ENCODE data around the gene TPX2. TPM values are rescaled to one million over a fixed set of nuclear protein-coding genes. Genes with fewer than 3 reads are reported as not detected.

The TPX2 gene
- total and polyA plus RNA-seq, 2 donors (not counting 3 experiments of a cell fraction or from before 2014, with no cell fraction given), result 24.8 to 114 TPM

GRCh38 chr20:31830406-31830981 lies 91.4 kb downstream of the TPX2 start:
- Histone ChIP-seq H3K36me3 (ENCODE audit: control insufficient read depth in 2 of 2, extremely low read depth in 1 of 2, insufficient read depth in 2 of 2, low read length in 2 of 2) (no peaks in the 10 kb centered on the region), H3K9me1 (replicated peaks; ENCODE audit: control insufficient read depth, extremely low read depth, insufficient read depth, low read length) (no peaks in the 10 kb centered on the region), H3K4me2 (ENCODE audit: insufficient read depth, low read length) (no peak overlapping the region), H3K27me3 (ENCODE audit: control insufficient read depth in 2 of 2, insufficient read depth in 2 of 2, low read length in 2 of 2) (no peaks in the 10 kb centered on the region), H3K4me3 (replicated peaks in 1 of 3; ENCODE audit: insufficient read depth in 1 of 3, low read depth in 1 of 3, low read length in 3 of 3) (no peak overlapping the region), H4K20me1 (replicated peaks; ENCODE audit: control insufficient read depth, extremely low read depth, insufficient read depth, low read length) (no peaks in the 10 kb centered on the region), H3K9me3 (replicated peaks; ENCODE audit: control insufficient read depth, insufficient read depth, low read length) (no peaks in the 10 kb centered on the region), H3K27ac (ENCODE audit: insufficient read depth, low read depth, low read length) (no peak overlapping the region), H3K9ac (replicated peaks; ENCODE audit: extremely low read depth, insufficient read depth, low read length) (no peak overlapping the region), H3K4me1 (ENCODE audit: control insufficient read depth, extremely low read depth, insufficient read depth, low read length) (peaks cover 10% of the 10 kb centered on the region), H3K79me2 (ENCODE audit: control insufficient read depth, insufficient read depth, low read length) (no peaks in the 10 kb centered on the region), H2AFZ (ENCODE audit: low read depth, low read length) (no peak overlapping the region)
- CTCF ChIA-PET, result interaction anchor here (25.3 kb wide), 1 partner anchor 20 kb away, joined by 619 read pairs; the partner anchor contains the start of gene FOXS1
- dilution Hi-C loops (cut with MboI; ENCODE audit: extremely low pct_ligation_motif_present, low sequenced_read_pairs), result no loop called here
- BruUV-seq (replicated peaks), result no TSS peak
- intact Hi-C loops (cut with micrococcal nuclease), result no loop called here
- no peak for DNase-seq (ENCODE audit: low read depth, low spot score)
- POLR2A ChIA-PET, result no interaction called here
- FAIRE-seq, result no peak
- TF ChIP-seq CTCF (IDR thresholded peaks at IDR 0.05; ENCODE audit: extremely low read depth in 1 of 2, insufficient read depth in 1 of 2, low read depth in 1 of 2, low read length in 2 of 2), result no peak
- no peak for TF ChIP-seq POLR2AphosphoS5 (IDR thresholded peaks at IDR 0.05; ENCODE audit: insufficient read depth, low read depth, low read length)
- no peak for TF ChIP-seq EZH2 (IDR thresholded peaks at IDR 0.05; ENCODE audit: borderline replicate concordance, low read depth, low read length, severe bottlenecking)
- TF ChIP-seq MAX (IDR thresholded peaks at IDR 0.05; ENCODE audit: insufficient read depth, insufficient read length), result no peak
- no peak for TF ChIP-seq MYC (IDR thresholded peaks at IDR 0.05; ENCODE audit: low read depth, low read length)
- no peak for TF ChIP-seq JUN (IDR thresholded peaks at IDR 0.05; ENCODE audit: borderline replicate concordance, insufficient read depth, insufficient read length, low read depth)
- no peak for TF ChIP-seq FOS (IDR thresholded peaks at IDR 0.05; ENCODE audit: borderline replicate concordance, insufficient read depth, low read length)
- no peak for TF ChIP-seq GATA2 (IDR thresholded peaks at IDR 0.05; ENCODE audit: insufficient read depth, insufficient read length, low read depth, low read length)
- no peak for TF ChIP-seq POLR2A (IDR thresholded peaks at IDR 0.05; ENCODE audit: low read depth, low read length)

All from endothelial cell of umbilical vein (primary cell).